ENCODE results near the gene SORBS1. TPM values are rescaled to one million over a fixed set of nuclear protein-coding genes. Genes with fewer than 3 reads are reported as not detected.

Gene SORBS1
- total and polyA plus RNA-seq, 2 donors (not counting 3 experiments of a cell fraction or from before 2014, with no cell fraction given), result 2.0 to 7.9 TPM

DNA sequence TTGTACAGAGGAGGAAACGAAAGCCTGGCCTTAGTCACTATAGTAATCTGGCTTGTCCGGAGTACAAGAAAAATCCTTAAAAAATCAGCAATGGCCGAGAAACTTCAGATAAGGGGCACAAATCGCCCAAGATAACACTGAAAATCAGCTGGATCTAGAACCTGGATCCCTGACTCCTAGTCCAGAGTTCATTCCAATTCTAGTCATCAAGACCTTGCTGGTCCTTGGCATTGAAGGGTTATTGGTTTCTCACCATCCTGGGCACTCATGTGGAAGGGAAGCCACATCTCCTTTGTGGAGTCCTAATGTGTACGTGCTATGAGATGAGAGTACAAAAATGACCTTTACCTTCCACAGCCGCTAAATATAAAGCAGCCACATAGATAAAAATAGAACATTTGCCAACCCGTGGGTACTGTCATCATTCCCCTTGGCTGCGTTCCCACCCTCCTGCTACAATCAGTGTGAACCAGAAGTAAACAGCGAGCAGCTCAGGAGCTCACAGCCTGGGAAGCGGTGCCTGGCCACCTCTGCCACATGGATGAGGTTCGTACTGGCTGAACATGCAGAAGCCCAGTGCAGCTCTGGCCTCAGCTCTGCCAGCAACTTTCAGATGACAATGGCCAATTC lies 154.4 kb downstream of the SORBS1 start:
- no TSS peak for BruUV-seq (replicated peaks)
- TF ChIP-seq EZH2 (IDR thresholded peaks at IDR 0.05; ENCODE audit: borderline replicate concordance, low read depth, low read length, severe bottlenecking) (no peak), JUN (IDR thresholded peaks at IDR 0.05; ENCODE audit: borderline replicate concordance, insufficient read depth, insufficient read length, low read depth) (no peak), GATA2 (IDR thresholded peaks at IDR 0.05; ENCODE audit: insufficient read depth, insufficient read length, low read depth, low read length) (no peak), FOS (IDR thresholded peaks at IDR 0.05; ENCODE audit: borderline replicate concordance, insufficient read depth, low read length) (no peak), POLR2A (IDR thresholded peaks at IDR 0.05; ENCODE audit: low read depth, low read length) (no peak), MYC (IDR thresholded peaks at IDR 0.05; ENCODE audit: low read depth, low read length) (no peak), POLR2AphosphoS5 (IDR thresholded peaks at IDR 0.05; ENCODE audit: insufficient read depth, low read depth, low read length) (no peak)
- TF ChIP-seq, protein P1, sequence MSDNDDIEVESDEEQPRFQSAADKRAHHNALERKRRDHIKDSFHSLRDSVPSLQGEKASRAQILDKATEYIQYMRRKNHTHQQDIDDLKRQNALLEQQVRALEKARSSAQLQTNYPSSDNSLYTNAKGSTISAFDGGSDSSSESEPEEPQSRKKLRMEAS (IDR thresholded peaks at IDR 0.05; ENCODE audit: insufficient read depth, insufficient read length), result no peak
- TF ChIP-seq, protein P2, sequence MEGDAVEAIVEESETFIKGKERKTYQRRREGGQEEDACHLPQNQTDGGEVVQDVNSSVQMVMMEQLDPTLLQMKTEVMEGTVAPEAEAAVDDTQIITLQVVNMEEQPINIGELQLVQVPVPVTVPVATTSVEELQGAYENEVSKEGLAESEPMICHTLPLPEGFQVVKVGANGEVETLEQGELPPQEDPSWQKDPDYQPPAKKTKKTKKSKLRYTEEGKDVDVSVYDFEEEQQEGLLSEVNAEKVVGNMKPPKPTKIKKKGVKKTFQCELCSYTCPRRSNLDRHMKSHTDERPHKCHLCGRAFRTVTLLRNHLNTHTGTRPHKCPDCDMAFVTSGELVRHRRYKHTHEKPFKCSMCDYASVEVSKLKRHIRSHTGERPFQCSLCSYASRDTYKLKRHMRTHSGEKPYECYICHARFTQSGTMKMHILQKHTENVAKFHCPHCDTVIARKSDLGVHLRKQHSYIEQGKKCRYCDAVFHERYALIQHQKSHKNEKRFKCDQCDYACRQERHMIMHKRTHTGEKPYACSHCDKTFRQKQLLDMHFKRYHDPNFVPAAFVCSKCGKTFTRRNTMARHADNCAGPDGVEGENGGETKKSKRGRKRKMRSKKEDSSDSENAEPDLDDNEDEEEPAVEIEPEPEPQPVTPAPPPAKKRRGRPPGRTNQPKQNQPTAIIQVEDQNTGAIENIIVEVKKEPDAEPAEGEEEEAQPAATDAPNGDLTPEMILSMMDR (IDR thresholded peaks at IDR 0.05; ENCODE audit: extremely low read depth in 1 of 2, insufficient read depth in 1 of 2, low read depth in 1 of 2, low read length in 2 of 2), result no peak
- intact Hi-C loops (cut with micrococcal nuclease) (no loop called here), dilution Hi-C loops (cut with MboI; ENCODE audit: extremely low pct_ligation_motif_present, low sequenced_read_pairs) (loop anchor here (25.0 kb wide), 1 partner anchor 181 kb away; no protein-coding TSS in a partner anchor)
- H3K36me3 ChIP-seq (ENCODE audit: control insufficient read depth in 2 of 2, extremely low read depth in 1 of 2, insufficient read depth in 2 of 2, low read length in 2 of 2), result no peaks in the 10 kb centered on the region
- DNase-seq (ENCODE audit: low read depth, low spot score) (no peak), FAIRE-seq (no peak)
- no peaks in the 10 kb centered on the region for H4K20me1 ChIP-seq (replicated peaks; ENCODE audit: control insufficient read depth, extremely low read depth, insufficient read depth, low read length)
- no peaks in the 10 kb centered on the region for H3K27me3 ChIP-seq (ENCODE audit: control insufficient read depth in 2 of 2, insufficient read depth in 2 of 2, low read length in 2 of 2)
- H3K4me2 ChIP-seq (ENCODE audit: insufficient read depth, low read length), result no peak overlapping the region
- no peak overlapping the region for H2AFZ ChIP-seq (ENCODE audit: low read depth, low read length)
- no peaks in the 10 kb centered on the region for H3K9me1 ChIP-seq (replicated peaks; ENCODE audit: control insufficient read depth, extremely low read depth, insufficient read depth, low read length)
- no peak overlapping the region for H3K27ac ChIP-seq (ENCODE audit: insufficient read depth, low read depth, low read length)
- no peaks in the 10 kb centered on the region for H3K79me2 ChIP-seq (ENCODE audit: control insufficient read depth, insufficient read depth, low read length)
- no peak overlapping the region for H3K4me3 ChIP-seq (replicated peaks in 1 of 3; ENCODE audit: insufficient read depth in 1 of 3, low read depth in 1 of 3, low read length in 3 of 3)
- no peak overlapping the region for H3K9ac ChIP-seq (replicated peaks; ENCODE audit: extremely low read depth, insufficient read depth, low read length)
- ChIA-PET CTCF (interaction anchor here (0.5 kb wide), 1 partner anchor 9 kb away, joined by 3 read pairs; no protein-coding TSS in a partner anchor), POLR2A (no interaction called here)
- H3K4me1 ChIP-seq (ENCODE audit: control insufficient read depth, extremely low read depth, insufficient read depth, low read length), result no peaks in the 10 kb centered on the region
- H3K9me3 ChIP-seq (replicated peaks; ENCODE audit: control insufficient read depth, insufficient read depth, low read length), result no peaks in the 10 kb centered on the region

Measured in endothelial cell of umbilical vein (primary cell).